ENCODE results near the gene TMEM240. TPM values are rescaled to one million over a fixed set of nuclear protein-coding genes. Genes with fewer than 3 reads are reported as not detected.

Gene TMEM240
- total and polyA plus RNA-seq, 4 donors, result 0.14 to 0.33 (median 0.33) TPM; not detected in 1

- Histone ChIP-seq H3K9ac (ENCODE audit: low read depth in 1 of 2, low read length in 2 of 2) (no peak overlapping the region), H3K4me3 (ENCODE audit: low read depth in 1 of 3, low read length in 3 of 3) (no peak overlapping the region), H3K27me3 (ENCODE audit: control insufficient read depth in 4 of 4, insufficient read depth in 4 of 4, low read length in 3 of 4) (no peaks in the 10 kb centered on the region), H3K9me3 (ENCODE audit: control insufficient read depth in 4 of 4, low read length in 3 of 4) (no peaks in the 10 kb centered on the region), H3K36me3 (ENCODE audit: control insufficient read depth in 4 of 4, insufficient read depth in 3 of 4, low read depth in 1 of 4, low read length in 3 of 4) (peaks cover 0 to 3% (median under 1%) of the 10 kb centered on the region in 4 donors), H3K4me1 (ENCODE audit: control insufficient read depth in 4 of 4, insufficient read depth in 4 of 4, low read length in 3 of 4) (peaks cover 0 to 17% (median 9%) of the 10 kb centered on the region in 4 donors), H3K27ac (ENCODE audit: low read depth in 1 of 2, low read length in 2 of 2) (peak overlapping the region in 1 of 2 donors; percentile 25)
- WGBS, result 69% methylated on average over 31 of the region's 31 CpGs
- DNase-seq (ENCODE audit: low spot score), result no peak
- TF ChIP-seq NR2F2 (IDR thresholded peaks at IDR 0.05) (peak; percentile 85), ZBTB33 (IDR thresholded peaks at IDR 0.05) (no peak), RXRA (IDR thresholded peaks at IDR 0.05) (peak in 1 of 2 donors; percentile 53)
Observed at GRCh38 chr1:1554926-1555915, 14.8 kb upstream of the TMEM240 start.

GRCh38 chr1:1554550-1554925 lies 14.1 kb upstream of the TMEM240 start:
- Histone ChIP-seq H3K4me3 (ENCODE audit: low read depth in 1 of 3, low read length in 3 of 3) (no peak overlapping the region), H3K4me1 (ENCODE audit: control insufficient read depth in 4 of 4, insufficient read depth in 4 of 4, low read length in 3 of 4) (peaks cover 0 to 17% (median 9%) of the 10 kb centered on the region in 4 donors), H3K36me3 (ENCODE audit: control insufficient read depth in 4 of 4, insufficient read depth in 3 of 4, low read depth in 1 of 4, low read length in 3 of 4) (no peaks in the 10 kb centered on the region), H3K9ac (ENCODE audit: low read depth in 1 of 2, low read length in 2 of 2) (no peak overlapping the region), H3K27me3 (ENCODE audit: control insufficient read depth in 4 of 4, insufficient read depth in 4 of 4, low read length in 3 of 4) (no peaks in the 10 kb centered on the region), H3K9me3 (ENCODE audit: control insufficient read depth in 4 of 4, low read length in 3 of 4) (no peaks in the 10 kb centered on the region), H3K27ac (ENCODE audit: low read depth in 1 of 2, low read length in 2 of 2) (peak overlapping the region in 1 of 2 donors; percentile 25)
- DNase-seq (ENCODE audit: low spot score), result no peak
- WGBS, result 85% methylated on average over 13 of the region's 13 CpGs
- no peak for TF ChIP-seq ZBTB33 (IDR thresholded peaks at IDR 0.05)

- no peaks in the 10 kb centered on the region for H3K27me3 ChIP-seq (ENCODE audit: control insufficient read depth in 4 of 4, insufficient read depth in 4 of 4, low read length in 3 of 4)
- no peaks in the 10 kb centered on the region for H3K36me3 ChIP-seq (ENCODE audit: control insufficient read depth in 4 of 4, insufficient read depth in 3 of 4, low read depth in 1 of 4, low read length in 3 of 4)
- H3K9me3 ChIP-seq (ENCODE audit: control insufficient read depth in 4 of 4, low read length in 3 of 4), result no peaks in the 10 kb centered on the region
- no peak overlapping the region for H3K4me3 ChIP-seq (ENCODE audit: low read depth in 1 of 3, low read length in 3 of 3)
- TF ChIP-seq HNF4A (conservative IDR thresholded peaks at IDR 0.05) (no peak), GABPA (IDR thresholded peaks at IDR 0.05 in 1 of 2, conservative IDR thresholded peaks at IDR 0.05 in 1 of 2) (no peak), JUND (IDR thresholded peaks at IDR 0.05) (no peak), RAD21 (IDR thresholded peaks at IDR 0.05) (no peak), NR2F2 (IDR thresholded peaks at IDR 0.05) (no peak)
- DNase-seq (ENCODE audit: low spot score), result no peak
- no peak overlapping the region for H3K27ac ChIP-seq (ENCODE audit: low read depth in 1 of 2, low read length in 2 of 2)
- H3K4me1 ChIP-seq (ENCODE audit: control insufficient read depth in 4 of 4, insufficient read depth in 4 of 4, low read length in 3 of 4), result peaks cover 0 to 17% (median 9%) of the 10 kb centered on the region in 4 donors
- 92% methylated on average over 35 of the region's 35 CpGs for WGBS
- no peak overlapping the region for H3K9ac ChIP-seq (ENCODE audit: low read depth in 1 of 2, low read length in 2 of 2)
Observed at GRCh38 chr1:1553821-1554494, 13.5 kb upstream of the TMEM240 start.

All from liver (tissue), 9 donors.